ENCODE data around the gene GGA2. TPM values are rescaled to one million over a fixed set of nuclear protein-coding genes. Genes with fewer than 3 reads are reported as not detected.

The GGA2 gene
- total RNA-seq, 1 experiment from 2014 or later = 15.3 TPM

DNA sequence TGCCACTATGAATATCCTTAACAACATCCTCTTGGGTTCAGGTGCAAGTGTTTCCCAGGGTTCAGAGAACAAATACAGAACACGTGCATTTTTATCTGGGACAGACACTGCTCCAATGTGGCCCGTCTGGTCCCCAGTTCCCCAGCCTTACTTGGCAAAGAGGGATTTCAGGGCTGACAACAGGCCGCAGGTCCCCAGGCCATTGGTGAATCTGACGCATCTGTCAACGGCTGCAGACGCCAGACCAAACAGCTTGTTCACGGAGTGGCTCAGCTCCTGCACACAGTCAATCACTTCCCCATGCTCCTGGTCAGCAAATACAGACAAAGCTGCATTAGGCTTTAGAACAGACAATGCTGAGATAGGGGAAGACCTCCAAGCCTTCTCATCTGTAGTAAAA lies 93.5 kb downstream of the GGA2 start:
- no peak for DNase-seq (ENCODE audit: low read depth)

DNA sequence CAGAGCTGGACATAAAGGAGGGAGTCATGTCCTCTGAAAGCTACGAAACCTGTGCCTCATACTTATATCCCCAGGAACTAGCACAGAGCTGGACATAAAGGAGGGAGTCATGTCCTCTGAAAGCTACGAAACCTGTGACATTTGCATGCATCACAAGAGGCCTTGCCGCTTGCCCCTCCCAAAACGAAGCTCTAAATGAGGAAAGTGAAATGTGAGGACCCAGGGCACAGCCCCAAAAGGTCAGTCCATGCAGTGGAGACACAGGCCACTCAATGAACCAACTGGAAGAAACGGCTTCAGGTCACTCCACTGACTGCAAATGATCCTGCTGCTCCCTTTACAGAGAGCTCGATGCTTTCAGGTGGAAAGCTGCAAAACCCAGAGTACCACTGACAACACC lies 95.6 kb downstream of the GGA2 start:
- no peak for DNase-seq (ENCODE audit: low read depth)

Other genes with a start within 250 kb of the GGA2 start
- not detected in 2 replicates for gene SCNN1B, start 208.2 kb downstream of the GGA2 start, total RNA-seq (2014; rRNA removed; shearing (Covaris generic))
- 10.5 and 13.6 TPM in 2 replicates for gene COG7, start 57.3 kb downstream of the GGA2 start, total RNA-seq (2014; rRNA removed; shearing (Covaris generic))
- gene EARS2, start 46.9 kb upstream of the GGA2 start, total RNA-seq (2014; rRNA removed; shearing (Covaris generic)) = 51.3 and 60.9 TPM in 2 replicates
- gene UBFD1, start 47.2 kb upstream of the GGA2 start, total RNA-seq (2014; rRNA removed; shearing (Covaris generic)) = 84.2 and 99.9 TPM in 2 replicates
- gene NDUFAB1, start 85.8 kb upstream of the GGA2 start, total RNA-seq (2014; rRNA removed; shearing (Covaris generic)) = 175 and 208 TPM in 2 replicates
- 12.9 and 13.5 TPM in 2 replicates for gene PALB2, start 130.8 kb upstream of the GGA2 start, total RNA-seq (2014; rRNA removed; shearing (Covaris generic))
- 23.9 and 46.1 TPM in 2 replicates for gene DCTN5, start 131.0 kb upstream of the GGA2 start, total RNA-seq (2014; rRNA removed; shearing (Covaris generic))
- 62.4 and 63.8 TPM in 2 replicates for gene PLK1, start 168.4 kb upstream of the GGA2 start, total RNA-seq (2014; rRNA removed; shearing (Covaris generic))
- 0.11 TPM in 1 of 2 replicates, not detected in the other for gene ERN2, start 202.7 kb upstream of the GGA2 start, total RNA-seq (2014; rRNA removed; shearing (Covaris generic))
- gene CHP2, start 244.5 kb upstream of the GGA2 start, total RNA-seq (2014; rRNA removed; shearing (Covaris generic)) = not detected in 2 replicates

Measured in Daoy (cell line).